K562 (cell line): ENCODE data around the gene GJB4. TPM values are rescaled to one million over a fixed set of nuclear protein-coding genes. Genes with fewer than 3 reads are reported as not detected.

Source experiments
- ATAC-seq: fragments of 200-7000 bp; cut with Tn5 transposase; 3 replicates; pipeline ENCODE4 v1.9.1; 2020; ENCODE audit warnings: moderate library complexity
- BruUV-seq: library from RNA; stranded (reverse); fragments of 400-500 nt; replicated peaks from 2 replicates; lab custom pipeline; 2021; lab: Mats Ljungman, UMichigan
- CTCF ChIA-PET: fragments of 300-600 bp; formaldehyde crosslinking; extraction: SDS; loops from one replicate; lab custom pipeline; 2021; ENCODE audit warnings: low intra/inter-chr PET ratio; lab: Yijun Ruan, JAX
- POLR2A ChIA-PET: fragments of 300-600, 350-650 bp; sonication (Branson Sonifier 250); formaldehyde crosslinking; extraction: SDS; loops from one replicate; lab custom pipeline; 2021; ENCODE audit warnings: antibody characterized with exemption, inconsistent platforms; lab: Yijun Ruan, JAX
- DNase-seq, 4 experiments: peaks; one replicate each; pipeline versions ENCODE4 v3.0.0 to v3.0.0-alpha.2; 2011 to 2018; ENCODE audit warnings: low spot score in 3 of 4, mixed read lengths in 3 of 4; ENCODE audit errors: extremely low read depth in 1 of 4
- FAIRE-seq: peaks from 2 replicates; lab custom pipeline; 2011; peaks lifted over from hg19 to GRCh38; lab: Jason Lieb, UNC
- H2AFZ ChIP-seq: 2 replicates; pipeline ENCODE4 v1.6.0; 2011; ENCODE audit warnings: low read depth, low read length, control low read depth, inconsistent platforms
- H3K27ac ChIP-seq: fragments of 200-600 bp; 3 replicates; pipeline ENCODE4 v1.8.0; 2011; ENCODE audit warnings: low read depth, mild to moderate bottlenecking, control low read depth, inconsistent platforms, low read length, moderate library complexity, mixed read lengths; ENCODE audit errors: extremely low read depth
- H3K27me3 ChIP-seq, 2 experiments: fragments of 300-600 bp in 1 of 2; 2 replicates in 1 of 2; 3 replicates in 1 of 2; pipeline versions ENCODE4 v1.6.0 to v1.8.0; 2011; ENCODE audit warnings: inconsistent platforms in 2 of 2, low read length in 2 of 2, mild to moderate bottlenecking in 1 of 2, mixed read lengths in 1 of 2, moderate library complexity in 1 of 2; ENCODE audit not compliant: control insufficient read depth in 2 of 2, insufficient read depth in 2 of 2
- H3K36me3 ChIP-seq: fragments of 300-600 bp; 3 replicates; pipeline ENCODE4 v1.8.0; 2011; ENCODE audit warnings: mild to moderate bottlenecking, low read length, inconsistent platforms; ENCODE audit not compliant: control insufficient read depth, insufficient read depth
- H3K4me1 ChIP-seq, 2 experiments: fragments of 200-600 bp in 1 of 2; replicated peaks in 1 of 2; 2 replicates in 1 of 2; 3 replicates in 1 of 2; pipeline versions ENCODE4 v1.5.1 to v1.8.0; 2011; ENCODE audit warnings: inconsistent platforms in 2 of 2, low read length in 2 of 2, mild to moderate bottlenecking in 1 of 2, mixed read lengths in 1 of 2, moderate library complexity in 1 of 2; ENCODE audit not compliant: control insufficient read depth in 2 of 2, insufficient read depth in 2 of 2
- H3K4me2 ChIP-seq: 2 replicates; pipeline ENCODE4 v1.6.1; 2011; ENCODE audit warnings: low read length, control low read depth, inconsistent platforms, mixed read lengths; ENCODE audit not compliant: insufficient read depth
- H3K4me3 ChIP-seq: fragments of 200-600 bp; sonication (generic), shearing (Covaris generic); 2 replicates; pipeline ENCODE4 v1.5.1; 2016; ENCODE audit warnings: control low read depth, inconsistent platforms
- H3K79me2 ChIP-seq: fragments of 200-600 bp; 3 replicates; pipeline ENCODE4 v1.8.0; 2011; ENCODE audit warnings: low read length, inconsistent platforms; ENCODE audit not compliant: control insufficient read depth, insufficient read depth
- H3K9ac ChIP-seq, 2 experiments: 2 replicates each; pipeline versions ENCODE4 v1.6.0 to v1.6.1; 2011; ENCODE audit warnings: low read depth in 2 of 2, low read length in 2 of 2, control low read depth in 1 of 2, inconsistent platforms in 1 of 2, mild to moderate bottlenecking in 1 of 2, mixed read lengths in 1 of 2; ENCODE audit not compliant: insufficient read depth in 1 of 2
- H3K9me1 ChIP-seq: one replicate; pipeline ENCODE4 v1.6.0; 2011; ENCODE audit warnings: inconsistent platforms, mild to moderate bottlenecking, low read length, moderate library complexity; ENCODE audit not compliant: control insufficient read depth, insufficient read depth
- H3K9me3 ChIP-seq: replicated peaks from 2 replicates; pipeline ENCODE4 v1.5.1; 2011; ENCODE audit warnings: low read depth, low read length, inconsistent platforms; ENCODE audit not compliant: control insufficient read depth, insufficient read depth
- H4K20me1 ChIP-seq: replicated peaks from 2 replicates; pipeline ENCODE4 v1.6.1; 2011; ENCODE audit warnings: low read length, inconsistent platforms, mixed read lengths; ENCODE audit not compliant: control insufficient read depth, insufficient read depth
- BRCA1 ChIP-seq, 2 experiments: fragments of 450-650 bp in 1 of 2; sonication (generic) in 1 of 2; formaldehyde crosslinking in 1 of 2; IDR thresholded peaks; 2 replicates each; pipeline versions ENCODE4 v1.5.0 to v1.6.1; 2017 to 2020; ENCODE audit warnings: mild to moderate bottlenecking in 1 of 2, missing genetic modification reagents in 1 of 2
- C11orf30 ChIP-seq: fragments of 450-650 bp; IDR thresholded peaks from 2 replicates; pipeline ENCODE4 v1.6.1; 2016; ENCODE audit warnings: low read depth, mild to moderate bottlenecking
- E2F5 ChIP-seq: sonication (generic); formaldehyde crosslinking; IDR thresholded peaks from 2 replicates; pipeline ENCODE4 v1.8.0; 2022; ENCODE audit warnings: mild to moderate bottlenecking, missing genetic modification reagents
- HNRNPH1 ChIP-seq: fragments of 200-400 bp; formaldehyde crosslinking; optimal IDR thresholded peaks from 2 replicates; pipeline ENCODE3; 2017; ENCODE audit warnings: low read depth, mild to moderate bottlenecking, low read length, moderate library complexity
- NEUROD1 ChIP-seq: fragments of 150-350 bp; IDR thresholded peaks from 2 replicates; pipeline ENCODE4 v1.6.1; 2014; ENCODE audit warnings: borderline replicate concordance, low read length, low read depth; ENCODE audit not compliant: partially characterized antibody
- NFYB ChIP-seq: IDR thresholded peaks from 2 replicates; pipeline ENCODE4 v1.6.1; 2011; ENCODE audit warnings: mild to moderate bottlenecking, moderate library complexity; ENCODE audit not compliant: insufficient read length; ENCODE audit errors: extremely low read depth
- NR2C2 ChIP-seq, 2 experiments: fragments of 200-800 bp in 1 of 2; sonication (Bioruptor generic) in 1 of 2; sonication (generic) in 1 of 2; formaldehyde crosslinking in 1 of 2; IDR thresholded peaks; 2 replicates each; pipeline versions ENCODE4 v1.6.1 to v1.8.0; 2016 to 2022; ENCODE audit warnings: mild to moderate bottlenecking in 1 of 2, missing compliant biosample characterization in 1 of 2, missing genetic modification characterization in 1 of 2, missing genetic modification reagents in 1 of 2
- NR2F6 ChIP-seq: fragments of 450-650 bp; formaldehyde crosslinking; IDR thresholded peaks from 2 replicates; pipeline ENCODE4 v1.4.0; 2020; ENCODE audit warnings: mild to moderate bottlenecking
- NR4A1 ChIP-seq, 2 experiments: fragments of 250-450 bp in 1 of 2; fragments of 450-650 bp in 1 of 2; sonication (Bioruptor Pico) in 1 of 2; IDR thresholded peaks; 2 replicates each; pipeline versions ENCODE4 v1.4.0 to v1.6.1; 2016 to 2020; ENCODE audit warnings: mild to moderate bottlenecking in 2 of 2, missing compliant biosample characterization in 1 of 2, missing genetic modification characterization in 1 of 2, moderate library complexity in 1 of 2
- POLR2H ChIP-seq: IDR thresholded peaks from 2 replicates; pipeline ENCODE4 v1.6.1; 2016; ENCODE audit warnings: missing genetic modification characterization, low read depth, mild to moderate bottlenecking, control low read depth, missing compliant biosample characterization, moderate library complexity
- SNIP1 ChIP-seq: fragments of 450-650 bp; IDR thresholded peaks from 2 replicates; pipeline ENCODE4 v1.7.1; 2017; ENCODE audit warnings: low read depth, mild to moderate bottlenecking
- ZC3H8 ChIP-seq: fragments of 450-650 bp; IDR thresholded peaks from 2 replicates; pipeline ENCODE4 v1.6.1; 2017
- ZFP36 ChIP-seq: fragments of 150-350 bp; IDR thresholded peaks from 2 replicates; pipeline ENCODE4 v1.6.1; 2018; ENCODE audit warnings: low read length, low read depth; ENCODE audit not compliant: partially characterized antibody
- ZNF12 ChIP-seq: sonication (generic); formaldehyde crosslinking; IDR thresholded peaks from 2 replicates; pipeline ENCODE4 v1.4.0; 2020; ENCODE audit warnings: mild to moderate bottlenecking, missing genetic modification reagents
- ZNF280A ChIP-seq: fragments of 450-650 bp; IDR thresholded peaks from 2 replicates; pipeline ENCODE4 v1.6.1; 2018; ENCODE audit warnings: mild to moderate bottlenecking, low read depth; ENCODE audit not compliant: partially characterized antibody
- ZNF449 ChIP-seq: fragments of 250-450 bp; sonication (Bioruptor Pico); IDR thresholded peaks from 2 replicates; pipeline ENCODE4 v1.8.0; 2022; ENCODE audit warnings: moderate library complexity, mild to moderate bottlenecking, inconsistent platforms
- ZNF668 ChIP-seq: fragments of 250-450 bp; sonication (Bioruptor Pico); IDR thresholded peaks from 2 replicates; pipeline ENCODE4 v1.8.0; 2022; ENCODE audit warnings: mild to moderate bottlenecking, inconsistent platforms
- WGBS: fragments of 100-300 bp; shearing (Covaris generic); methylation state at CpG from one replicate; pipeline ENCODE4 v1.1.6; 2016; ENCODE audit warnings: low coverage, mixed read lengths; ENCODE audit not compliant: insufficient coverage; ENCODE audit errors: missing lambda C conversion rate; 5-methylcytosine and 5-hydroxymethylcytosine counted together
- in situ Hi-C: fragments of 300-500 bp; cut with MboI; formaldehyde crosslinking; loops from 4 replicates; pipeline ENCODE4 v1.15.0; 2018; ENCODE audit warnings: inconsistent platforms, mixed read lengths
- intact Hi-C: fragments of 100-400 bp; cut with micrococcal nuclease; formaldehyde crosslinking; loops from 2 replicates; pipeline ENCODE4 v1.14.2; 2022
- polyA plus RNA-seq, 8 experiments: library from polyadenylated mRNA; depleted of rRNA in 4 of 8; stranded (reverse) in 5 of 8; unstranded in 3 of 8; fragments of >200 nt; fragmentation: Nextera tagmentation in 2 of 8; fragmentation: Illumina TruSeq in 1 of 8; extraction: Ambion mirVana in 2 of 8; extraction: Trizol in 1 of 8; gene quantifications; 2 replicates each; pipeline versions ENCODE4 v1.2.1 to v1.2.3, GENCODE V29; 2011 to 2014; ENCODE audit warnings: inconsistent platforms in 1 of 8, missing spikeins in 1 of 8
- total RNA-seq, 7 experiments: library from RNA; depleted of rRNA in 6 of 7; stranded (reverse); fragments of >200 nt in 6 of 7; fragmentation: Illumina TruSeq in 2 of 7; extraction: Trizol in 2 of 7; gene quantifications; 2 replicates each; pipeline versions ENCODE4 v1.2.1 to v1.2.3, GENCODE V29; 2011 to 2021; ENCODE audit warnings: low replicate concordance in 1 of 7
- TF ChIP-seq, protein P1 (sequence below): fragments of 450-650 bp; IDR thresholded peaks from 2 replicates; pipeline ENCODE4 v1.6.1; 2016; ENCODE audit warnings: missing biosample characterization, missing genetic modification characterization

Gene GJB4
- total and polyA plus RNA-seq, 9 of the 15 experiments (the other 6 are each of a cell fraction or from before 2014, with no cell fraction given): 0.03 TPM; not detected in 8

- ChIA-PET CTCF (interaction anchor here (0.8 kb wide), 1 partner anchor 18 kb away, joined by 3 read pairs; no protein-coding TSS in a partner anchor), POLR2A (interaction anchor here (0.6 kb wide), 2 partner anchors 13 to 1595 kb away, joined by 3 to 5 read pairs; no protein-coding TSS in a partner anchor)
- FAIRE-seq: no peak
- Histone ChIP-seq H3K79me2 (no peaks in the 10 kb centered on the region), H3K9me3 (no peaks in the 10 kb centered on the region), H3K9ac (no peak overlapping the region), H3K4me1 (peaks cover 0 to 4% of the 10 kb centered on the region in 2 experiments; a peak in 1 of 5 replicates), H2AFZ (no peak overlapping the region), H3K27me3 (peaks cover 41 to 74% of the 10 kb centered on the region in 2 experiments; a peak in 4 of 5 replicates), H3K27ac (no peak overlapping the region), H4K20me1 (peaks cover 5% of the 10 kb centered on the region), H3K4me2 (no peak overlapping the region), H3K36me3 (no peaks in the 10 kb centered on the region), H3K4me3 (no peak overlapping the region), H3K9me1 (no peaks in the 10 kb centered on the region)
- no TSS peak for BruUV-seq
- intact Hi-C loops (no loop called here), in situ Hi-C loops (no loop called here)
- WGBS: 0% methylated on average over 21 of the region's 21 CpGs
- no peak for DNase-seq
- ATAC-seq: no peak
- TF ChIP-seq SNIP1: no peak
- TF ChIP-seq ZC3H8: no peak
- TF ChIP-seq NR2C2 (CRISPR knock-in tag; IDR thresholded peaks at IDR 0.05): no peak
- TF ChIP-seq NR2C2 (tag; IDR thresholded peaks at IDR 0.05): no peak
- TF ChIP-seq ZNF668 (CRISPR knock-in tag): no peak
- no peak for TF ChIP-seq ZNF12 (CRISPR knock-in tag)
- no peak for TF ChIP-seq NR4A1 (CRISPR knock-in tag; IDR thresholded peaks at IDR 0.05)
- no peak for TF ChIP-seq NR4A1 (tag; IDR thresholded peaks at IDR 0.05)
- no peak for TF ChIP-seq NR2F6 (CRISPR knock-in tag)
- no peak for TF ChIP-seq POLR2H (tag)
- no peak for TF ChIP-seq ZNF449 (CRISPR knock-in tag)
- TF ChIP-seq, protein P1, sequence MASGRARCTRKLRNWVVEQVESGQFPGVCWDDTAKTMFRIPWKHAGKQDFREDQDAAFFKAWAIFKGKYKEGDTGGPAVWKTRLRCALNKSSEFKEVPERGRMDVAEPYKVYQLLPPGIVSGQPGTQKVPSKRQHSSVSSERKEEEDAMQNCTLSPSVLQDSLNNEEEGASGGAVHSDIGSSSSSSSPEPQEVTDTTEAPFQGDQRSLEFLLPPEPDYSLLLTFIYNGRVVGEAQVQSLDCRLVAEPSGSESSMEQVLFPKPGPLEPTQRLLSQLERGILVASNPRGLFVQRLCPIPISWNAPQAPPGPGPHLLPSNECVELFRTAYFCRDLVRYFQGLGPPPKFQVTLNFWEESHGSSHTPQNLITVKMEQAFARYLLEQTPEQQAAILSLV (tag): no peak
- TF ChIP-seq C11orf30: no peak
- TF ChIP-seq ZNF280A: no peak
- TF ChIP-seq NFYB: no peak
- no peak for TF ChIP-seq BRCA1 (IDR thresholded peaks at IDR 0.05)
- TF ChIP-seq BRCA1 (CRISPR knock-in tag; IDR thresholded peaks at IDR 0.05): no peak
- no peak for TF ChIP-seq ZFP36
- no peak for TF ChIP-seq HNRNPH1
- TF ChIP-seq NEUROD1: no peak
- TF ChIP-seq E2F5: no peak
Observed at GRCh38 chr1:34757386-34757785, 2.2 kb upstream of the GJB4 start.
